Left forelimb (tissue), 1 donor: ENCODE data around the gene KCNQ5.

Source experiments
- DNase-seq: peaks from one replicate; pipeline ENCODE4 v3.0.0-alpha.2; 2018; ENCODE audit warnings: low spot score

The KCNQ5 gene

GRCh38 chr6:72911463-72912155 is 289.7 kb downstream of the KCNQ5 start:
- no peak for DNase-seq

- no peak for DNase-seq
These were observed 291.9 kb downstream of the KCNQ5 start for GRCh38 chr6:72913797-72914196.

GRCh38 chr6:72916298-72916697 is 294.4 kb downstream of the KCNQ5 start:
- DNase-seq, result no peak

- DNase-seq, result no peak
These were observed 295.0 kb downstream of the KCNQ5 start for GRCh38 chr6:72916906-72917305.

GRCh38 chr6:72922401-72922800 is 300.5 kb downstream of the KCNQ5 start:
- no peak for DNase-seq

- no peak for DNase-seq
These were observed 303.3 kb downstream of the KCNQ5 start for GRCh38 chr6:72925136-72925535.

- DNase-seq, result no peak
These were observed 308.8 kb downstream of the KCNQ5 start for GRCh38 chr6:72930556-72931132.

- DNase-seq, result no peak
These were observed 309.5 kb downstream of the KCNQ5 start for GRCh38 chr6:72931325-72931887.

- no peak for DNase-seq
These were observed 311.4 kb downstream of the KCNQ5 start for GRCh38 chr6:72933233-72933632.

- no peak for DNase-seq
These were observed 315.1 kb downstream of the KCNQ5 start for GRCh38 chr6:72936766-72937559.

GRCh38 chr6:72938104-72938503 is 316.2 kb downstream of the KCNQ5 start:
- DNase-seq, result no peak

- no peak for DNase-seq
These were observed 317.1 kb downstream of the KCNQ5 start for GRCh38 chr6:72939004-72939403.

GRCh38 chr6:72940265-72940664 is 318.4 kb downstream of the KCNQ5 start:
- DNase-seq, result no peak

- DNase-seq, result no peak
These were observed 319.4 kb downstream of the KCNQ5 start for GRCh38 chr6:72941263-72941662.

GRCh38 chr6:72941751-72942150 is 319.9 kb downstream of the KCNQ5 start:
- DNase-seq, result no peak

GRCh38 chr6:72943699-72944098 is 321.8 kb downstream of the KCNQ5 start:
- no peak for DNase-seq

GRCh38 chr6:72944660-72945059 is 322.8 kb downstream of the KCNQ5 start:
- DNase-seq, result no peak

- DNase-seq, result no peak
These were observed 324.9 kb downstream of the KCNQ5 start for GRCh38 chr6:72946774-72947173.

GRCh38 chr6:72947534-72947933 is 325.7 kb downstream of the KCNQ5 start:
- no peak for DNase-seq

- DNase-seq, result no peak
These were observed 326.3 kb downstream of the KCNQ5 start for GRCh38 chr6:72948153-72948552.

GRCh38 chr6:72950114-72950860 is 328.4 kb downstream of the KCNQ5 start:
- DNase-seq, result no peak
